ENCODE data around the gene NLK.
"Not testable (repeated sequence)": the region's sequence is repeated elsewhere in the genome, so short reads cannot be mapped to it uniquely, and the experiment has no call there.

Gene NLK

DNA sequence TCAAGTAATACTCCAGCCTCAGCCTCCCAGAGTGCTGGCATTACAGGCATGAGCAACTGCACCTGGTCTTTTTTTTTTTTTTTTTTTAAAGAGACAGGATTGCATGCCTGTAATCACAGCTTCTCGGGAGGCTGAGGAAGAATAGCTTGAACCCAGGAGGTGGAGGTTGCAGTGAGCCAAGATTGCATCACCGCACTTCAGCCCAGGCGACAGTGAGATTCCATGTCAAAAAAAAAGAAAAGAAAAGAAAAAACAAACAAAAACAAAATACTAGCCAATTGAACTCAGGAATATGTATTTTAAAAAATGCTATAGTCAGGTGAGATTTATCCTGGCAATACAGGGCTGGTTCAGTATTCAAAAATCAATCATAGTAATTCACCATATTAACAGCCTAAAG, 158.8 kb downstream of the NLK start:
- H3K4me3 ChIP-seq (ENCODE audit: low read depth in 1 of 2, low read length in 2 of 2): no peak overlapping the region
- no peaks in the 10 kb centered on the region for H3K27me3 ChIP-seq (ENCODE audit: control insufficient read depth in 1 of 2, insufficient read depth in 2 of 2, low read length in 2 of 2)
- no peak overlapping the region for H3K9ac ChIP-seq (ENCODE audit: low read length)
- no peak overlapping the region for H3K27ac ChIP-seq (ENCODE audit: low read depth, low read length)
- H3K4me1 ChIP-seq (ENCODE audit: insufficient read depth, low read length): no peaks in the 10 kb centered on the region
- H3K36me3 ChIP-seq (ENCODE audit: insufficient read depth, low read length): no peaks in the 10 kb centered on the region
- no peaks in the 10 kb centered on the region for H3K9me3 ChIP-seq (ENCODE audit: low read length)

GRCh38 chr17:28204244-28204643, 161.8 kb downstream of the NLK start:
- Histone ChIP-seq H3K9me3 (ENCODE audit: low read length) (no peaks in the 10 kb centered on the region), H3K9ac (ENCODE audit: low read length) (no peak overlapping the region), H3K36me3 (ENCODE audit: insufficient read depth, low read length) (no peaks in the 10 kb centered on the region), H3K4me3 (ENCODE audit: low read depth in 1 of 2, low read length in 2 of 2) (no peak overlapping the region), H3K27me3 (ENCODE audit: control insufficient read depth in 1 of 2, insufficient read depth in 2 of 2, low read length in 2 of 2) (no peaks in the 10 kb centered on the region), H3K27ac (ENCODE audit: low read depth, low read length) (no peak overlapping the region), H3K4me1 (ENCODE audit: insufficient read depth, low read length) (no peaks in the 10 kb centered on the region)

- no peaks in the 10 kb centered on the region for H3K27me3 ChIP-seq (ENCODE audit: control insufficient read depth in 1 of 2, insufficient read depth in 2 of 2, low read length in 2 of 2)
- H3K4me1 ChIP-seq (ENCODE audit: insufficient read depth, low read length): no peaks in the 10 kb centered on the region
- H3K4me3 ChIP-seq (ENCODE audit: low read depth in 1 of 2, low read length in 2 of 2): no peak overlapping the region
- H3K36me3 ChIP-seq (ENCODE audit: insufficient read depth, low read length): no peaks in the 10 kb centered on the region
- no peaks in the 10 kb centered on the region for H3K9me3 ChIP-seq (ENCODE audit: low read length)
- H3K27ac ChIP-seq (ENCODE audit: low read depth, low read length): no peak overlapping the region
- no peak overlapping the region for H3K9ac ChIP-seq (ENCODE audit: low read length)
Observed at GRCh38 chr17:28204751-28205150, 162.3 kb downstream of the NLK start.

- H3K9me3 ChIP-seq (ENCODE audit: low read length): no peaks in the 10 kb centered on the region
- no peak overlapping the region for H3K4me3 ChIP-seq (ENCODE audit: low read depth in 1 of 2, low read length in 2 of 2)
- no peak overlapping the region for H3K27ac ChIP-seq (ENCODE audit: low read depth, low read length)
- no peaks in the 10 kb centered on the region for H3K27me3 ChIP-seq (ENCODE audit: control insufficient read depth in 1 of 2, insufficient read depth in 2 of 2, low read length in 2 of 2)
- no peaks in the 10 kb centered on the region for H3K4me1 ChIP-seq (ENCODE audit: insufficient read depth, low read length)
- H3K36me3 ChIP-seq (ENCODE audit: insufficient read depth, low read length): no peaks in the 10 kb centered on the region
- no peak overlapping the region for H3K9ac ChIP-seq (ENCODE audit: low read length)
Observed at GRCh38 chr17:28206292-28206691, 163.8 kb downstream of the NLK start.

GRCh38 chr17:28211811-28212210, 169.3 kb downstream of the NLK start:
- Histone ChIP-seq H3K27me3 (ENCODE audit: control insufficient read depth in 1 of 2, insufficient read depth in 2 of 2, low read length in 2 of 2) (no peaks in the 10 kb centered on the region), H3K4me3 (ENCODE audit: low read depth in 1 of 2, low read length in 2 of 2) (no peak overlapping the region), H3K9ac (ENCODE audit: low read length) (no peak overlapping the region), H3K9me3 (ENCODE audit: low read length) (no peaks in the 10 kb centered on the region), H3K4me1 (ENCODE audit: insufficient read depth, low read length) (no peaks in the 10 kb centered on the region), H3K36me3 (ENCODE audit: insufficient read depth, low read length) (no peaks in the 10 kb centered on the region), H3K27ac (ENCODE audit: low read depth, low read length) (no peak overlapping the region)

DNA sequence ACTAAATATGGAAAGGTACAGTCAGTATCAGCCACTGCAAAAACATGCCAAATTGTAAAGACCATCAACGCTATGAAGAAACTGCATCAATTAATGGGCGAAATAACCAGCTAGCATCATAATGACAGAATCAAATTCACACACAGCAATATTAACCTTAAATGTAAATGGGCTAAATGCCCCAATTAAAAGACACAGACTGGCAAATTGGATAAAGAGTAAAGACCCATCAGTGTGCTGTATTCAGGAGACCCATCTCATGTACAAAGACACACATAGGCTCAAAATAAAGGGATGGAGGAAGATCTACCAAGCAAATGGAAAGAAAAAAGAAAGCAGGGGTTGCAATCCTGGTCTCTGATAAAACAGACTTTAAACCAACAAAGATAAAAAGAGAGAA, 171.1 kb downstream of the NLK start:
- H3K9me3 ChIP-seq (ENCODE audit: low read length); H3K9ac ChIP-seq (ENCODE audit: low read length); H3K27ac ChIP-seq (ENCODE audit: low read depth, low read length); H3K4me1 ChIP-seq (ENCODE audit: insufficient read depth, low read length); H3K4me3 ChIP-seq (ENCODE audit: low read depth in 1 of 2, low read length in 2 of 2); H3K36me3 ChIP-seq (ENCODE audit: insufficient read depth, low read length); H3K27me3 ChIP-seq (ENCODE audit: control insufficient read depth in 1 of 2, insufficient read depth in 2 of 2, low read length in 2 of 2): not testable (repeated sequence)

- no peaks in the 10 kb centered on the region for H3K27me3 ChIP-seq (ENCODE audit: control insufficient read depth in 1 of 2, insufficient read depth in 2 of 2, low read length in 2 of 2)
Observed at GRCh38 chr17:28216052-28216451, 173.6 kb downstream of the NLK start.

DNA sequence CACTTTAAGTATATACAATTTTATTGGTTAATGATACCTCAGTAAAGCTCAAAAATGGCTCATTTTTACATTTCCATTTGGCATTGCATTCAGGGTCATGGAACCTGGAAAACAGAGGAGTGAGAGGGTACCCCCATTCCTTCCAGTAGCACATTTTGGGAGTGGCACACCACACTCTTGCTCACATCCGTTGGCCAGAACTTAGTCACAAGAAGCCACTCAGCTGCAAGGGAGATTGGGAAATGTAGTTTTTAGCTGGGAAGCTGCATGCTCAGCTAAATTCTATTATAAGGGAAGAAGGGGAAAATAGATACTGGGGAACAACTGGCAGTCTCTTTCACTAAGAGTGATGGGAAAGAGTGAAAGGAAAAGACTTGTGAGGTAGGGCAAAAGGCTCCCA, 174.1 kb downstream of the NLK start:
- Histone ChIP-seq H3K4me3 (ENCODE audit: low read depth in 1 of 2, low read length in 2 of 2) (no peak overlapping the region), H3K9me3 (ENCODE audit: low read length) (no peaks in the 10 kb centered on the region), H3K36me3 (ENCODE audit: insufficient read depth, low read length) (no peaks in the 10 kb centered on the region), H3K4me1 (ENCODE audit: insufficient read depth, low read length) (no peaks in the 10 kb centered on the region), H3K9ac (ENCODE audit: low read length) (no peak overlapping the region), H3K27me3 (ENCODE audit: control insufficient read depth in 1 of 2, insufficient read depth in 2 of 2, low read length in 2 of 2) (no peaks in the 10 kb centered on the region), H3K27ac (ENCODE audit: low read depth, low read length) (no peak overlapping the region)

More at GRCh38 chr17:28216052-28216451, 173.6 kb downstream of the NLK start:
- Histone ChIP-seq H3K27ac (ENCODE audit: low read depth, low read length) (no peak overlapping the region), H3K36me3 (ENCODE audit: insufficient read depth, low read length) (no peaks in the 10 kb centered on the region), H3K9me3 (ENCODE audit: low read length) (no peaks in the 10 kb centered on the region), H3K4me3 (ENCODE audit: low read depth in 1 of 2, low read length in 2 of 2) (no peak overlapping the region), H3K4me1 (ENCODE audit: insufficient read depth, low read length) (no peaks in the 10 kb centered on the region), H3K9ac (ENCODE audit: low read length) (no peak overlapping the region)

GRCh38 chr17:28219771-28220170, 177.3 kb downstream of the NLK start:
- Histone ChIP-seq H3K4me1 (ENCODE audit: insufficient read depth, low read length) (no peaks in the 10 kb centered on the region), H3K4me3 (ENCODE audit: low read depth in 1 of 2, low read length in 2 of 2) (no peak overlapping the region), H3K27ac (ENCODE audit: low read depth, low read length) (no peak overlapping the region), H3K9ac (ENCODE audit: low read length) (no peak overlapping the region), H3K27me3 (ENCODE audit: control insufficient read depth in 1 of 2, insufficient read depth in 2 of 2, low read length in 2 of 2) (no peaks in the 10 kb centered on the region), H3K9me3 (ENCODE audit: low read length) (no peaks in the 10 kb centered on the region), H3K36me3 (ENCODE audit: insufficient read depth, low read length) (no peaks in the 10 kb centered on the region)

DNA sequence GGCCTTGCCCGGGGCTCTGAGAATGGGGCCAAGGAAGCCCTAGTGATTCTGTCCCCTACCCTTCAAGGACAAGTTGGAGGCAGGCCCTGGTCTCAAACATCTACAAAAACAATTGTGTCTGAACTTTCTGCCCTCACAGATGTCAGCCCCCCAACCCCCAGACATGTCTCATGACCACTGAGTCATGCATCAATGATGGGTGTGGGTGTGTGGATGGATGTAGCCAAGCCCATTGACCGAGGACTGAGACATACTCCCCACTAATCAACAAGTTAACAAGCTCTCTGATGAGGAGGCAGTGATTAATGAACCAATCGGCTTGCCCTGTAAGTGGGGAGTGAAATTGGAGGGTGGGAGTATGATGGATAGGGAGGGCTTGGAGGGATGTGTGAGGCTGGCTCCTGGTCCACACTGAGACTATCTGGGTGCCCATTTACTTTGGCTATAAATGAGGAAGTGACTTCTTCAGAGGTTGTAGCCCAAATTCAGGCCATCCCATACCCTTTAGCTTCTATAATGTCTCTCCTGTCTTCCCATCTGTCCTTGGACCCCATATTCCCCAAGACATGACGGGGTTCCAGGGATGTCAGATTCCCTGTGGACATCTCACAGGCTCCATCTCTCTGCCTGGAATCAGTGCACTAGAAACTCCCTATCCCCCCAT, 179.4 kb downstream of the NLK start:
- Histone ChIP-seq H3K4me1 (ENCODE audit: insufficient read depth, low read length) (no peaks in the 10 kb centered on the region), H3K9ac (ENCODE audit: low read length) (no peak overlapping the region), H3K36me3 (ENCODE audit: insufficient read depth, low read length) (no peaks in the 10 kb centered on the region), H3K9me3 (ENCODE audit: low read length) (no peaks in the 10 kb centered on the region), H3K4me3 (ENCODE audit: low read depth in 1 of 2, low read length in 2 of 2) (no peak overlapping the region), H3K27me3 (ENCODE audit: control insufficient read depth in 1 of 2, insufficient read depth in 2 of 2, low read length in 2 of 2) (peaks cover 0 to 11% of the 10 kb centered on the region in 2 donors), H3K27ac (ENCODE audit: low read depth, low read length) (no peak overlapping the region)

GRCh38 chr17:28225271-28225670, 182.8 kb downstream of the NLK start:
- peaks cover 17 to 37% of the 10 kb centered on the region in 2 donors for H3K27me3 ChIP-seq (ENCODE audit: control insufficient read depth in 1 of 2, insufficient read depth in 2 of 2, low read length in 2 of 2)
- H3K4me1 ChIP-seq (ENCODE audit: insufficient read depth, low read length): peaks cover 8% of the 10 kb centered on the region
- no peak overlapping the region for H3K4me3 ChIP-seq (ENCODE audit: low read depth in 1 of 2, low read length in 2 of 2)
- no peaks in the 10 kb centered on the region for H3K9me3 ChIP-seq (ENCODE audit: low read length)
- H3K27ac ChIP-seq (ENCODE audit: low read depth, low read length): no peak overlapping the region
- no peak overlapping the region for H3K9ac ChIP-seq (ENCODE audit: low read length)
- H3K36me3 ChIP-seq (ENCODE audit: insufficient read depth, low read length): no peaks in the 10 kb centered on the region

DNA sequence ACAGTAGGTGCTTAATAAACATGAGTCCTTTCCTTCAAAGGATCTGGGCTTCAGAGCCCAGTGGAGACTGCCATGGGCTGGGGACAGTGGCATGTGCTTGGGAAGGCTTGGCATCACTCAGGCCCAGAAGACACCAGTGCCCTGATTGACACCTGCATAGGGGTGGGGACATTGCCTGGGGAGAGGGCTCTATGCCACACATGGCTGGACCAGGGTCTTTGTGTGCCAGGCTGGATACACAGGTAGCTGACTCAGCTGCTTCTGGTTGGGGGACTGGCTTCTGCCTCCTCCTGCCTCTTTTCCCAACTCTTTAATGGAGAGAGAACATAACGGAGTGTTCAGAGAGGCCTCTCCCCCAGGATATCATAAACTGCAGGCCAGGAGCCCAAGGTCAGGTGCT, 183.4 kb downstream of the NLK start:
- no peaks in the 10 kb centered on the region for H3K9me3 ChIP-seq (ENCODE audit: low read length)
- H3K27ac ChIP-seq (ENCODE audit: low read depth, low read length): no peak overlapping the region
- H3K27me3 ChIP-seq (ENCODE audit: control insufficient read depth in 1 of 2, insufficient read depth in 2 of 2, low read length in 2 of 2): peaks cover 17 to 37% of the 10 kb centered on the region in 2 donors
- no peak overlapping the region for H3K9ac ChIP-seq (ENCODE audit: low read length)
- peaks cover 8% of the 10 kb centered on the region for H3K4me1 ChIP-seq (ENCODE audit: insufficient read depth, low read length)
- H3K36me3 ChIP-seq (ENCODE audit: insufficient read depth, low read length): no peaks in the 10 kb centered on the region
- H3K4me3 ChIP-seq (ENCODE audit: low read depth in 1 of 2, low read length in 2 of 2): no peak overlapping the region
